Karpas-422 (cell line): ENCODE measurements around the gene MEIS1. TPM values are rescaled to one million over a fixed set of nuclear protein-coding genes. Genes with fewer than 3 reads are reported as not detected.

Experiments
- DNase-seq: peaks from one replicate; pipeline ENCODE4 v3.0.0-alpha.2; 2015
- H2AFZ ChIP-seq: fragments of 200-600 bp; sonication (generic); 2 replicates; pipeline ENCODE4 v1.6.1; 2014; ENCODE audit warnings: antibody characterized with exemption, low read length, mixed read lengths
- H3K27ac ChIP-seq: fragments of 200-600 bp; sonication (generic); 2 replicates; pipeline ENCODE4 v1.5.1; 2014; ENCODE audit warnings: mild to moderate bottlenecking, low read length, moderate library complexity
- H3K27me3 ChIP-seq: fragments of 200-600 bp; sonication (generic); 2 replicates; pipeline ENCODE4 v1.6.1; 2014; ENCODE audit warnings: low read length, mixed read lengths
- H3K36me3 ChIP-seq: fragments of 200-600 bp; sonication (generic); 2 replicates; pipeline ENCODE4 v1.6.1; 2014; ENCODE audit warnings: low read length, mixed read lengths; ENCODE audit not compliant: insufficient read depth
- H3K4me1 ChIP-seq: fragments of 200-600 bp; sonication (generic); 2 replicates; pipeline ENCODE4 v1.6.1; 2014; ENCODE audit warnings: mild to moderate bottlenecking, low read length, mixed read lengths
- H3K4me2 ChIP-seq: fragments of 200-600 bp; sonication (generic); 2 replicates; pipeline ENCODE4 v1.6.1; 2014; ENCODE audit warnings: low read length, low read depth, mild to moderate bottlenecking; ENCODE audit not compliant: poor library complexity, severe bottlenecking
- H3K4me3 ChIP-seq: fragments of 200-600 bp; sonication (generic); 2 replicates; pipeline ENCODE4 v1.5.1; 2014; ENCODE audit warnings: mild to moderate bottlenecking, antibody characterized with exemption, low read length, mixed read lengths
- H3K79me2 ChIP-seq: fragments of 200-600 bp; sonication (generic); 2 replicates; pipeline ENCODE4 v1.6.1; 2014; ENCODE audit warnings: mild to moderate bottlenecking, low read length, mixed read lengths
- H3K9ac ChIP-seq: fragments of 200-600 bp; sonication (generic); 2 replicates; pipeline ENCODE4 v1.6.0; 2014; ENCODE audit warnings: low read length
- H3K9me2 ChIP-seq: fragments of 200-600 bp; sonication (generic), shearing (Covaris generic); replicated peaks from 2 replicates; pipeline ENCODE4 v1.6.0; 2014; ENCODE audit warnings: mild to moderate bottlenecking, low read length, moderate library complexity; ENCODE audit not compliant: insufficient read depth
- H3K9me3 ChIP-seq: fragments of 300-700, 200-600 bp; sonication (generic); 2 replicates; pipeline ENCODE4 v1.6.1; 2014; ENCODE audit warnings: low read length, mixed read lengths
- H4K20me1 ChIP-seq: fragments of 200-600 bp; sonication (generic); 2 replicates; pipeline ENCODE4 v1.6.1; 2014; ENCODE audit warnings: mild to moderate bottlenecking, antibody characterized with exemption, low read length, low read depth; ENCODE audit not compliant: insufficient read depth
- total RNA-seq: library from RNA; depleted of rRNA; stranded (reverse); fragments of >200 nt; shearing (Covaris generic); gene quantifications from 2 replicates; pipeline ENCODE4 v1.2.3, GENCODE V29; 2014; ENCODE audit warnings: low replicate concordance

The MEIS1 gene
- total RNA-seq, 1 experiment from 2014 or later, result 32.5 TPM

DNA sequence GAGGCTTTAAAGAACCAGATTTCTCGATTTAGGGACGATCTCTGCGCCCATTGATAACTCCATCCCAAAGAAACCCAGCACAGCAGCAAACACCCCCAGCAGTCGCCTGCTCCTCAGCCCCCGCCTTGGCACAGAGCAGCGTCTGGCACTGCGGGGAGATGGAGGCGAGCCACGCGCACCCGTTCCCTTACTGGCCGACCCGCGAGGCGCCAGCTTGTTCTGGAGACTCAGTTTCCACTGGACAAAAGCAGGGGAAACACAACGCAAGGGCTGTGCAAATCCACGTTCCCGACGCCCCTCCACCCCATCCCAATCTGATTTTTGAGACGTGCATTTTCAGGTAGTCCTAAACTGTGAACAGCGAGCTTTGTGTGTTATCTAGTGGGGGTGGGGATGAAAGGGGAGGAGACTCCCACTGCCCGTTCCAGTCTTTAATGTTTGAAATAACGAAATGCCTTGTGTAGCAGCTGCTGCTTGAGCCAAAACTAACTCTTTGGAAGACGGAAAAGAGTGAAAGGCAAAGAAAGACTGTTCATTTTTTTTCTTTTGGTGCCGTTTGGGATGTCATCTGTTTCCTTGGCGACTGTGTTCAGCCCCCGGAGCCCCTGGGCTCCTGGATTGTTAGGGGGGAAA lies 143.2 kb downstream of the MEIS1 start:
- no peaks in the 10 kb centered on the region for H3K27me3 ChIP-seq
- H3K9ac ChIP-seq, result no peak overlapping the region
- no peak for DNase-seq
- H3K4me1 ChIP-seq, result peaks cover 31% of the 10 kb centered on the region
- no peak overlapping the region for H3K4me2 ChIP-seq
- no peaks in the 10 kb centered on the region for H3K79me2 ChIP-seq
- H3K9me2 ChIP-seq, result no peaks in the 10 kb centered on the region
- no peaks in the 10 kb centered on the region for H4K20me1 ChIP-seq
- H3K36me3 ChIP-seq, result no peaks in the 10 kb centered on the region
- H3K4me3 ChIP-seq, result no peak overlapping the region
- H3K27ac ChIP-seq, result no peak overlapping the region
- no peak overlapping the region for H2AFZ ChIP-seq
- H3K9me3 ChIP-seq, result no peaks in the 10 kb centered on the region

DNA sequence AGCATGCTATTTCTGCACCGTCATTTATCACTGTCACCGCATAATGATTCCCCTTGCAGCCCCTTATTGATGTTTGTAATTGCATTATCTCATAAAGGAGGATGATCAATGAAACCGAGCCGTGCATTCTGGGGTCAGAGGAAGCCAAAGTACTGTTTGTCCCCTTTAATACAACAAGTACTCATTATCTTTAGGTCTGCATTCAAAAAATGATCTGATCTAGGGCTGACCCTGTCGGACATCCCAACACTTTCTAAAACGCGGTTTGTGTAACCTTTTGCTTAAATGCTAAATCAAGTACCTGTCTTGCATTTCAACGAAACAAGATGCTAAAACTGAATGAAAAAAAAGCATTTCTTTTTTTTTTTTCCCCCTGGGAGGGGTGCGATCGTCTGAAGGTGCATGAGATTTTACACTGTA lies 143.8 kb downstream of the MEIS1 start:
- no peak overlapping the region for H3K9ac ChIP-seq

DNA sequence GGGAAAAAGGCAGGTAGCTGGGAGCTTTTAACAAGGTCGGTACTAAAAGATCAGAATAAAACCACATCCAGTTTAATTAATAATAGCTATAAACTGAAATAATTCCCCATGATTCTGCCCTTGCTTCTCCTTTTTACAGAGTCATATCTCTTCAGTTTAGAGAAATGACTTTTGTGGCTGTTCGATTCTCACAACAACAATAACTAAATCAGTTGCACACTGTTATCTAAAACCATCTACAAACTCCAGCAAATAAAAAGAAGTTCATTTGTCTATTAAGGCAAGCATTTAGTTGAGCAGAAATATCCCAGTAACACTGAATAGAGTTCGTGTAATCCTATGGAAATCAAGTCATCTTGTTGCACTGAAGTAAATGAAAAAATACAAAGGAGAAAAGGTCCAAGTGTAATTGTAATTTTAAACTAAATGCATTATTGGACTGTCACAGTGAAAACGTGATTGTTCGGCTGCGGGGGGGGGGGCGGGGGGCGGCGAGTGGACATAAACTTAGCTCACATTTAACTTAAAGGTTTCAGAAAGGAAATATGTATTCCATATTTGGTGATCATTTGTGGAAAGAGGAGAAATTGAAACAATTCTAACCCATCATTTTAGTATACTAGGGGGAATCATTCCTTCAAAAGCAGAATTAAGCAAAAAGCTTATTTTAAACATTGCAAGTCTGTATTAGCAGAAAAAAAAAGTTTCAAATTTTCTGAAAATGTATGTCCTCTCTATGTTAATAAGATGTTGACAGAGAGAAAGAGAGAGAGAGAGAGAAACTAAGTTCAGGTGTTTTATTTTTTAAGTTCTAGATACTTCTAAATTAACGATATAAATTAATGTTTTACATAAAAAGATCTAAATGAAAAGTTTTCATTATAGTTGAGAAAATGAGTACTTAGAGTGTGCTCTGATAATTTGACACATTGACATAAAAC lies 144.5 kb downstream of the MEIS1 start:
- H2AFZ ChIP-seq, result no peak overlapping the region
- H3K9me3 ChIP-seq, result no peaks in the 10 kb centered on the region
- H3K9me2 ChIP-seq, result no peaks in the 10 kb centered on the region
- no peak overlapping the region for H3K4me2 ChIP-seq
- no peak for DNase-seq
- H3K36me3 ChIP-seq, result no peaks in the 10 kb centered on the region
- no peak overlapping the region for H3K4me3 ChIP-seq
- H3K27ac ChIP-seq, result no peak overlapping the region
- H3K4me1 ChIP-seq, result peaks cover 19% of the 10 kb centered on the region
- H3K79me2 ChIP-seq, result no peaks in the 10 kb centered on the region
- no peak overlapping the region for H3K9ac ChIP-seq
- no peaks in the 10 kb centered on the region for H3K27me3 ChIP-seq
- H4K20me1 ChIP-seq, result no peaks in the 10 kb centered on the region

More for the DNA sequence above, 143.8 kb downstream of the MEIS1 start:
- no peak for DNase-seq
- Histone ChIP-seq H3K4me3 (no peak overlapping the region), H3K27ac (no peak overlapping the region), H3K4me2 (no peak overlapping the region), H3K79me2 (no peaks in the 10 kb centered on the region), H3K9me2 (no peaks in the 10 kb centered on the region), H2AFZ (no peak overlapping the region), H3K4me1 (peaks cover 25% of the 10 kb centered on the region), H4K20me1 (no peaks in the 10 kb centered on the region), H3K9me3 (no peaks in the 10 kb centered on the region), H3K27me3 (no peaks in the 10 kb centered on the region), H3K36me3 (no peaks in the 10 kb centered on the region)

DNA sequence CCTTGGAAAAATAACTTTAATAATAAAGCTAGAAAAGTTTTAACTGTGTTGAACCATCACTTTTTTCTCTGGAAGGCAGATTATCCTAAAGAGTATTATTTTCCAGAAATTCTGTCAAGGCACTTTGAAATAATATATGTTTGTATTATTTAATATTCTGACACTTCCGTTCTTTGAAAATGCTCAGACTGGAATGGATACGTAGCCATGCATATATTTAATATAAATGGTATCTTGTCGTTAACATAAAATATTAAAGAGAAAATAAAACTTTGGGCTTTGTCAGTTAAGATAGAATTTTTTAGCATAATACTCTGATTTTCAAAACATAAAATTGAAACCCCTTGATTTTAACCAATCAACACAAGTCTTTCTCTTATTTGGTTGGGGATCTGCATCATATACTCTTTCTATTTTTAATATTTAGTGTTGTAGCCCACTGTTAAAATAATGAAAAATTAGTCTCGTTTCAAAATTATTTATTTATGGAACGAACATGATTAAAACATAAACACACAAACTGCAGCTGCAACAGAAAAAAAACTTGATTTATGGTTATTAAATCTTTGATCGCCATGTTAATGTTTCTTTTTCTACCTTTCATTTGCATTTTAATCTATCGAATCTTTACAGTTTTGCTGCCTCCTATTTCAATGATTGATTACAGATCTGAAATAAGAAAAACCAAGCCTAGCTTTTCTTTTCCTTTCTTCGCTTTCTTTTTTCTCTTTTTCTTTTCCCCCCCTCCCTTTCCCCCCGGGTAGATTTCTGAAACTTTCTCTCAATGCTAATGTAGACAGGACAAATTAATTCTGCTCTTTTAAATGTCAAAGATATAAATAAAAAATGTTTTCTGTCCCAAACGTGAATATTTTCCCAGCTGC lies 145.5 kb downstream of the MEIS1 start:
- Histone ChIP-seq H4K20me1 (no peaks in the 10 kb centered on the region), H3K9ac (no peak overlapping the region), H3K4me3 (no peak overlapping the region), H2AFZ (no peak overlapping the region), H3K27me3 (no peaks in the 10 kb centered on the region), H3K9me3 (no peaks in the 10 kb centered on the region), H3K27ac (no peak overlapping the region), H3K79me2 (no peaks in the 10 kb centered on the region), H3K4me2 (no peak overlapping the region), H3K4me1 (peaks cover 9% of the 10 kb centered on the region), H3K9me2 (no peaks in the 10 kb centered on the region), H3K36me3 (no peaks in the 10 kb centered on the region)
- DNase-seq, result no peak

DNA sequence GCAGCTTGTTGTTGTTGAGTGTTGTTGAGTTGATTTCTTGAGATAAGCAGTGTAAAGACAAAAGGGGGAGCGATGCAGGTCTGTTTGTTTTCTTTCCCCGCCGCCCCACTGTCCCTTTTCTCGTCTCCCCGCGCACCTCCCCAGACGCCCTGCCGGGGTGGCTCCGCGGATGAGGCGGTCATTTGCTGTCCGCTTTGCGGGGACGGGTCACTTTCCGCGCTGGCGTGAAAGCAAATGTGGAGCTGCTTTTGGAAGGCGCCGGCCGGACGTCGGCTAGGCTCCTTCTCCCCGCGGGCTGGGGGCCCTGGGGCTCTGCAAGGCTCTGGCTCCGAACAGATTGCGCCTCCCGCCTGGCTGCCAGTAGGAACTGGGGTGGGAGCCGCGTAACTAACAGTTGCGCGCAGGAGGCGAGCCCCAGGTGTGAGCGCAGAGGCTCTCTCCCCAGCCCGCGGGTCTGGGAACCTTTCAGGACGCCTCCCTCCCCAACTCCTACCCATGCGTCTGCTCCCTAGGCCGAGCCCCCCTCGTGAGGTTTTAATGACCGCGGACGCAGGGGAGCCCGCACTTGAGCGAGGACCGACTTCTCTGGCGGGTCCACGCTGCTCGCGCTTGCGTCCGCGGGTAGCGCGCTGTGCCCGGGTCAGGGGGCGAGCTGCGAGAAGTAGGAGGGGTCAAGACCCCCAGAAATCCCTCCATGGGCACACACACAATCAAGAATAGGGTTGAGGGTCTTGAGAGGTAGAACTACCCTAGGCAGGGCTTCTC lies 146.6 kb downstream of the MEIS1 start:
- no peak overlapping the region for H2AFZ ChIP-seq
- H3K4me2 ChIP-seq, result no peak overlapping the region
- no peaks in the 10 kb centered on the region for H3K36me3 ChIP-seq
- no peak overlapping the region for H3K27ac ChIP-seq
- no peaks in the 10 kb centered on the region for H3K9me2 ChIP-seq
- no peaks in the 10 kb centered on the region for H4K20me1 ChIP-seq
- no peaks in the 10 kb centered on the region for H3K9me3 ChIP-seq
- peaks cover 8% of the 10 kb centered on the region for H3K4me1 ChIP-seq
- DNase-seq, result no peak
- H3K4me3 ChIP-seq, result no peak overlapping the region
- no peaks in the 10 kb centered on the region for H3K79me2 ChIP-seq
- no peak overlapping the region for H3K9ac ChIP-seq
- no peaks in the 10 kb centered on the region for H3K27me3 ChIP-seq

DNA sequence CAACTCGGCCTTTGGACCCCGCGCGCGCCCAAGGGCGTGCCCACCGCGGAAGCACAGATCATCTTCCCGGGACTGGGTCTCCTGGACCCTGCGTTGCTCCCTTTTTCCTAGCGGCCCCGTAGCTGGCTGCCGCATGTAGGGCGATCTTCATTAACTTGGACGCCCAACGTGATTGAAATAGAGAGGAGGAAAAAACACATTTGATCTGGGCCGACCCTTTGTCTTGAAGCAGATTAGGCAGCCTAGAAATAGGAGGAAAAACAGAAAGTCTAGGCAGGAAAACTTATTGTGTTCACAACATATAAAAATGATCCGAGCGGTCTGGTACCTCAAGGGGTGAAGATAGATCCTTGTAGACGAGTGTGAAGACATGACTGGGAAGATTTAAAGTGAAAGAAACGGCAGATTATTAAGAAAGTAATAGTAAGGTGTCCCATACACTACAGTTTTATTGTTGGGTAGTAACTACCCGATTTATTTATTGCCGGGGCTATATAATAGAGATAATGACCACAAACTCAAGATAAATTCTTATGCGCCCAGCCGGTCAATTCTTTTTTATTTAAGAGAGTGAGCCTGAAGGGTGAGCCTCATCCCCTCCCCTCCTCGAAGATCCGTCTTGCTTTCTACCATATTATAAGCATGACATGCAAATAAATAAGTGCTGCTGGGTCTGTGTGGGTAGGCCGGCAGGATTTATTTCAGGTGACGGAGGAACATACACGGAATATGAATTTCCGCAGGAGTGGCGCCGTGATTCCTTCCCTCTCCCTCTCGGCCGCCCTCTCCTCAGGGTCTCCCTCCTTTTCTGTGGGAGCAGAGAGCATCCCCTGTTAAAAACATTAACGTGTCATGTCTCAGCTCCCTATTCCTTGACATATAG lies 147.4 kb downstream of the MEIS1 start:
- Histone ChIP-seq H2AFZ (no peak overlapping the region), H4K20me1 (no peaks in the 10 kb centered on the region), H3K27ac (no peak overlapping the region), H3K79me2 (no peaks in the 10 kb centered on the region), H3K36me3 (no peaks in the 10 kb centered on the region), H3K4me3 (no peak overlapping the region), H3K27me3 (no peaks in the 10 kb centered on the region), H3K4me2 (no peak overlapping the region), H3K9me2 (no peaks in the 10 kb centered on the region), H3K4me1 (peaks cover 8% of the 10 kb centered on the region), H3K9me3 (no peaks in the 10 kb centered on the region), H3K9ac (no peak overlapping the region)
- no peak for DNase-seq
